Neuronal stem cell (in vitro differentiated cells): ENCODE measurements around the gene DUOXA2.

Experiments
- DNase-seq: peaks from one replicate; pipeline ENCODE4 v3.0.0-alpha.2; 2013; ENCODE audit warnings: low spot score
- H2AFZ ChIP-seq: one replicate; pipeline ENCODE4 v1.6.1; 2013; ENCODE audit warnings: mild to moderate bottlenecking, low read length, inconsistent platforms
- H2AK5ac ChIP-seq: 2 replicates; pipeline ENCODE4 v1.6.1; 2013; ENCODE audit warnings: low read depth, mild to moderate bottlenecking, inconsistent platforms, low read length, moderate library complexity, mixed read lengths
- H2BK120ac ChIP-seq: 2 replicates; pipeline ENCODE4 v1.6.1; 2013; ENCODE audit warnings: low read depth, mild to moderate bottlenecking, inconsistent platforms, low read length, moderate library complexity, mixed read lengths
- H2BK12ac ChIP-seq: one replicate; pipeline ENCODE4 v1.6.1; 2013; ENCODE audit warnings: low read length, inconsistent platforms
- H2BK15ac ChIP-seq: 2 replicates; pipeline ENCODE4 v1.6.1; 2013; ENCODE audit warnings: mild to moderate bottlenecking, low read length, inconsistent platforms, mixed read lengths
- H2BK5ac ChIP-seq: one replicate; pipeline ENCODE4 v1.6.1; 2013; ENCODE audit warnings: inconsistent platforms, mild to moderate bottlenecking, low read length, moderate library complexity
- H3K14ac ChIP-seq: one replicate; pipeline ENCODE4 v1.6.1; 2013; ENCODE audit warnings: low read length, inconsistent platforms
- H3K18ac ChIP-seq: 2 replicates; pipeline ENCODE4 v1.6.1; 2013; ENCODE audit warnings: low read length, inconsistent platforms
- H3K23ac ChIP-seq: 2 replicates; pipeline ENCODE4 v1.6.1; 2013; ENCODE audit warnings: low read depth, mild to moderate bottlenecking, mixed read lengths, low read length, inconsistent platforms; ENCODE audit not compliant: poor library complexity
- H3K27ac ChIP-seq: replicated peaks from 3 replicates; pipeline ENCODE4 v1.5.1; 2013; ENCODE audit warnings: low read length, inconsistent platforms
- H3K27me3 ChIP-seq, 3 experiments: 2 replicates each; pipeline ENCODE4 v1.6.1; 2013; ENCODE audit warnings: low read length in 3 of 3, mild to moderate bottlenecking in 2 of 3, inconsistent platforms in 1 of 3, low read depth in 1 of 3, mixed read lengths in 1 of 3, moderate library complexity in 1 of 3; ENCODE audit not compliant: control insufficient read depth in 3 of 3, insufficient read depth in 3 of 3
- H3K36me3 ChIP-seq, 2 donors: replicated peaks in 1 of 2; 2 replicates each; pipeline ENCODE4 v1.6.1; 2013; ENCODE audit warnings: low read length in 2 of 2; ENCODE audit not compliant: control insufficient read depth in 2 of 2, insufficient read depth in 2 of 2
- H3K4ac ChIP-seq: 2 replicates; pipeline ENCODE4 v1.6.1; 2013; ENCODE audit warnings: inconsistent platforms, mild to moderate bottlenecking, low read length, moderate library complexity
- H3K4me1 ChIP-seq, 2 donors: 1 replicate in 1 of 2; 2 replicates in 1 of 2; pipeline ENCODE4 v1.6.1; 2013; ENCODE audit warnings: low read length in 2 of 2, low read depth in 1 of 2; ENCODE audit not compliant: control insufficient read depth in 2 of 2, insufficient read depth in 1 of 2
- H3K4me2 ChIP-seq: one replicate; pipeline ENCODE4 v1.6.1; 2013; ENCODE audit warnings: mild to moderate bottlenecking, low read length, inconsistent platforms; ENCODE audit not compliant: insufficient read depth, poor library complexity, severe bottlenecking
- H3K4me3 ChIP-seq, 2 donors: 2 replicates each; pipeline ENCODE4 v1.5.1; 2013; ENCODE audit warnings: low read length in 2 of 2, mild to moderate bottlenecking in 2 of 2, inconsistent platforms in 1 of 2, moderate library complexity in 1 of 2
- H3K79me1 ChIP-seq: one replicate; pipeline ENCODE4 v1.6.1; 2013; ENCODE audit warnings: low read depth, mild to moderate bottlenecking, inconsistent platforms, low read length, moderate library complexity
- H3K9ac ChIP-seq: one replicate; pipeline ENCODE4 v1.6.1; 2013; ENCODE audit warnings: mild to moderate bottlenecking, low read depth, low read length, inconsistent platforms; ENCODE audit not compliant: poor library complexity
- H3K9me3 ChIP-seq, 2 donors: replicated peaks in 1 of 2; 2 replicates each; pipeline versions ENCODE3 to v1.6.1; 2013; ENCODE audit warnings: low read length in 2 of 2, mild to moderate bottlenecking in 2 of 2, inconsistent platforms in 1 of 2, low read depth in 1 of 2, mixed read lengths in 1 of 2, moderate library complexity in 1 of 2; ENCODE audit not compliant: control insufficient read depth in 2 of 2, insufficient read depth in 1 of 2
- H4K8ac ChIP-seq: one replicate; pipeline ENCODE4 v1.6.1; 2013; ENCODE audit warnings: low read depth, mild to moderate bottlenecking, inconsistent platforms, low read length, moderate library complexity
- H4K91ac ChIP-seq: one replicate; pipeline ENCODE4 v1.6.1; 2013; ENCODE audit warnings: low read length, low read depth, mild to moderate bottlenecking, inconsistent platforms; ENCODE audit not compliant: poor library complexity
- WGBS, 2 donors: extraction: QIAGEN DNeasy Blood & Tissue Kit; methylation state at CpG; one replicate each; pipeline ENCODE4 v1.1.7; 2013; ENCODE audit warnings: missing lambda C conversion rate in 2 of 2, mixed read lengths in 1 of 2; ENCODE audit not compliant: insufficient read length in 2 of 2, insufficient replicate concordance in 1 of 2; ENCODE audit errors: extremely low coverage in 2 of 2; 5-methylcytosine and 5-hydroxymethylcytosine counted together

DUOXA2 gene

GRCh38 chr15:45141386-45141785 is 27.3 kb downstream of the DUOXA2 start:
- no peak overlapping the region for H2BK5ac ChIP-seq
- no peak for DNase-seq

GRCh38 chr15:45143056-45143455 is 28.9 kb downstream of the DUOXA2 start:
- H3K9me3 ChIP-seq: no peaks in the 10 kb centered on the region
- H3K4me2 ChIP-seq: no peak overlapping the region
- H3K23ac ChIP-seq: no peak overlapping the region
- no peak overlapping the region for H2BK12ac ChIP-seq
- H2BK120ac ChIP-seq: no peak overlapping the region
- DNase-seq: no peak
- no peaks in the 10 kb centered on the region for H3K79me1 ChIP-seq
- no peak overlapping the region for H2AK5ac ChIP-seq
- no peak overlapping the region for H3K18ac ChIP-seq
- no peak overlapping the region for H3K4ac ChIP-seq
- no CpG with 5 or more reads among the region's 7 CpGs for WGBS, 2 donors
- no peak overlapping the region for H2AFZ ChIP-seq
- H2BK15ac ChIP-seq: no peak overlapping the region
- no peak overlapping the region for H3K27ac ChIP-seq
- H2BK5ac ChIP-seq: no peak overlapping the region
- peaks cover 0 to 64% (median 0%) of the 10 kb centered on the region in 3 experiments for H3K27me3 ChIP-seq
- no peak overlapping the region for H3K4me3 ChIP-seq
- H4K91ac ChIP-seq: no peak overlapping the region
- H3K14ac ChIP-seq: peak overlapping the region; percentile 15
- H3K4me1 ChIP-seq: no peaks in the 10 kb centered on the region
- H4K8ac ChIP-seq: no peak overlapping the region
- H3K9ac ChIP-seq: no peak overlapping the region
- H3K36me3 ChIP-seq: no peaks in the 10 kb centered on the region

More at GRCh38 chr15:45141386-45141785, 27.3 kb downstream of the DUOXA2 start:
- H4K91ac ChIP-seq: no peak overlapping the region
- H3K14ac ChIP-seq: no peak overlapping the region
- no peak overlapping the region for H3K9ac ChIP-seq
- no peak overlapping the region for H2AK5ac ChIP-seq
- H3K9me3 ChIP-seq: no peaks in the 10 kb centered on the region
- no peak overlapping the region for H3K18ac ChIP-seq
- H3K27me3 ChIP-seq: peaks cover 2 to 79% (median 5%) of the 10 kb centered on the region in 3 experiments
- no peak overlapping the region for H3K4me2 ChIP-seq
- no peak overlapping the region for H3K4me3 ChIP-seq
- H3K23ac ChIP-seq: no peak overlapping the region
- no peaks in the 10 kb centered on the region for H3K36me3 ChIP-seq
- H2BK12ac ChIP-seq: no peak overlapping the region
- H2BK15ac ChIP-seq: no peak overlapping the region
- H3K4me1 ChIP-seq: no peaks in the 10 kb centered on the region
- H2BK120ac ChIP-seq: no peak overlapping the region
- no peak overlapping the region for H2AFZ ChIP-seq
- no CpG with 5 or more reads among the region's 5 CpGs for WGBS, 2 donors
- H3K27ac ChIP-seq: no peak overlapping the region
- H4K8ac ChIP-seq: no peak overlapping the region
- H3K4ac ChIP-seq: no peak overlapping the region
- no peaks in the 10 kb centered on the region for H3K79me1 ChIP-seq

- no peak overlapping the region for H3K18ac ChIP-seq
- WGBS, 2 donors: no CpG with 5 or more reads among the region's 11 CpGs
- H3K4me2 ChIP-seq: no peak overlapping the region
- no peak overlapping the region for H4K8ac ChIP-seq
- no peaks in the 10 kb centered on the region for H3K9me3 ChIP-seq
- DNase-seq: no peak
- no peak overlapping the region for H2BK120ac ChIP-seq
- H2AFZ ChIP-seq: no peak overlapping the region
- no peak overlapping the region for H2AK5ac ChIP-seq
- H3K27me3 ChIP-seq: peaks cover 0 to 55% (median 0%) of the 10 kb centered on the region in 3 experiments
- H3K23ac ChIP-seq: no peak overlapping the region
- H2BK5ac ChIP-seq: no peak overlapping the region
- no peak overlapping the region for H2BK12ac ChIP-seq
- no peaks in the 10 kb centered on the region for H3K79me1 ChIP-seq
- no peak overlapping the region for H3K14ac ChIP-seq
- no peak overlapping the region for H2BK15ac ChIP-seq
- no peak overlapping the region for H3K4ac ChIP-seq
- H3K27ac ChIP-seq: no peak overlapping the region
- H3K4me1 ChIP-seq: peaks cover 0 to 4% of the 10 kb centered on the region in 2 donors
- H3K36me3 ChIP-seq: no peaks in the 10 kb centered on the region
- no peak overlapping the region for H3K9ac ChIP-seq
- no peak overlapping the region for H3K4me3 ChIP-seq
- no peak overlapping the region for H4K91ac ChIP-seq
Measured at GRCh38 chr15:45143946-45144345, 29.8 kb downstream of the DUOXA2 start.

GRCh38 chr15:45144775-45145174 is 30.6 kb downstream of the DUOXA2 start:
- DNase-seq: no peak
- no peak overlapping the region for H2BK5ac ChIP-seq
- no CpG with 5 or more reads among the region's 9 CpGs for WGBS, 2 donors
- no peaks in the 10 kb centered on the region for H3K9me3 ChIP-seq
- H3K9ac ChIP-seq: no peak overlapping the region
- no peak overlapping the region for H4K91ac ChIP-seq
- H3K4me3 ChIP-seq: no peak overlapping the region
- H3K18ac ChIP-seq: no peak overlapping the region
- H2AFZ ChIP-seq: no peak overlapping the region
- H3K23ac ChIP-seq: no peak overlapping the region
- no peaks in the 10 kb centered on the region for H3K79me1 ChIP-seq
- no peak overlapping the region for H3K4me2 ChIP-seq
- H4K8ac ChIP-seq: no peak overlapping the region
- H2AK5ac ChIP-seq: no peak overlapping the region
- no peak overlapping the region for H2BK120ac ChIP-seq
- H3K27ac ChIP-seq: no peak overlapping the region
- H3K36me3 ChIP-seq: no peaks in the 10 kb centered on the region
- no peak overlapping the region for H3K4ac ChIP-seq
- peaks cover 0 to 5% of the 10 kb centered on the region in 2 donors for H3K4me1 ChIP-seq
- H3K27me3 ChIP-seq: peaks cover 0 to 47% (median 0%) of the 10 kb centered on the region in 3 experiments
- H3K14ac ChIP-seq: no peak overlapping the region
- no peak overlapping the region for H2BK12ac ChIP-seq
- no peak overlapping the region for H2BK15ac ChIP-seq
